MCF 10A (cell line): ENCODE results near the gene RNF41. TPM values are rescaled to one million over a fixed set of nuclear protein-coding genes. Genes with fewer than 3 reads are reported as not detected.

Experiments used
- BruUV-seq: library from RNA; stranded (reverse); fragments of 400-500 nt; replicated peaks from 2 replicates; lab custom pipeline; 2021; lab: Mats Ljungman, UMichigan
- CTCF ChIA-PET: fragments of 300-600 bp; sonication (Branson Sonifier 250); formaldehyde crosslinking; extraction: SDS; loops from one replicate; lab custom pipeline; 2021; ENCODE audit warnings: antibody characterized with exemption, inconsistent platforms; lab: Yijun Ruan, JAX
- POLR2A ChIA-PET: fragments of 300-600, 350-650 bp; sonication (Branson Sonifier 250); formaldehyde crosslinking; extraction: SDS; loops from one replicate; lab custom pipeline; 2020; ENCODE audit warnings: antibody characterized with exemption, inconsistent platforms; lab: Yijun Ruan, JAX
- DNase-seq: peaks from one replicate; pipeline ENCODE4 v3.0.0-alpha.2; 2018; ENCODE audit not compliant: unreplicated experiment
- H3K27ac Mint-ChIP-seq: one replicate; pipeline ENCODE4 v1.8.0; 2022; ENCODE audit warnings: mild to moderate bottlenecking, low read depth, mixed read lengths; ENCODE audit not compliant: unreplicated experiment
- H3K27me3 Mint-ChIP-seq: one replicate; pipeline ENCODE4 v1.8.0; 2022; ENCODE audit warnings: mixed read lengths; ENCODE audit not compliant: insufficient read depth, unreplicated experiment
- H3K36me3 Mint-ChIP-seq: one replicate; pipeline ENCODE4 v1.8.0; 2022; ENCODE audit warnings: mild to moderate bottlenecking, moderate library complexity, mixed read lengths; ENCODE audit not compliant: insufficient read depth, unreplicated experiment
- H3K4me1 Mint-ChIP-seq: one replicate; pipeline ENCODE4 v1.8.0; 2022; ENCODE audit warnings: mixed read lengths; ENCODE audit not compliant: insufficient read depth, unreplicated experiment
- H3K4me3 Mint-ChIP-seq: one replicate; pipeline ENCODE4 v1.8.0; 2022; ENCODE audit warnings: mild to moderate bottlenecking, moderate library complexity, mixed read lengths; ENCODE audit not compliant: unreplicated experiment
- H3K9me3 Mint-ChIP-seq: one replicate; pipeline ENCODE4 v1.8.0; 2022; ENCODE audit warnings: mixed read lengths; ENCODE audit not compliant: unreplicated experiment
- CTCF ChIP-seq: fragments of 200-600 bp; IDR thresholded peaks from one replicate; pipeline ENCODE4 v1.8.0; 2022; ENCODE audit warnings: antibody characterized with exemption, mild to moderate bottlenecking; ENCODE audit not compliant: unreplicated experiment
- intact Hi-C: fragments of 100-400 bp; cut with micrococcal nuclease; formaldehyde crosslinking; loops from 2 replicates; pipeline ENCODE4 v1.14.1; 2022
- total RNA-seq: library from RNA; stranded (reverse); gene quantifications from 2 replicates; pipeline ENCODE4 v1.2.3, GENCODE V29; 2022

RNF41 gene
- total RNA-seq, 1 experiment from 2014 or later = 108 TPM

- no TSS peak for BruUV-seq
- H3K4me3 Mint-ChIP-seq = peak overlapping the region; percentile 85
- peaks cover 35% of the 10 kb centered on the region for H3K4me1 Mint-ChIP-seq
- CTCF ChIA-PET = interaction anchor here (0.6 to 6.6 kb wide), 13 partner anchors 10 to 378 kb away, joined by 3 to 83 read pairs (median 7); partner anchors contain the start of gene ZC3H10
- intact Hi-C loops = no loop called here
- POLR2A ChIA-PET = interaction anchor here (0.5 to 7.9 kb wide), 21 partner anchors 8 to 214 kb away, joined by 3 to 140 read pairs (median 5); partner anchors contain the start of genes CS, ESYT1, MYL6 and MYL6B
- H3K36me3 Mint-ChIP-seq = peaks cover 47% of the 10 kb centered on the region
- no peak for DNase-seq
- H3K27me3 Mint-ChIP-seq = no peaks in the 10 kb centered on the region
- H3K27ac Mint-ChIP-seq = peak overlapping the region; percentile 85
- no peak for TF ChIP-seq CTCF
- H3K9me3 Mint-ChIP-seq = no peaks in the 10 kb centered on the region
Observed at GRCh38 chr12:56188131-56188777, 33.5 kb downstream of the RNF41 start.

GRCh38 chr12:56186957-56187356 lies 34.8 kb downstream of the RNF41 start:
- no peak overlapping the region for H3K27ac Mint-ChIP-seq

GRCh38 chr12:56178347-56178746 lies 43.4 kb downstream of the RNF41 start:
- Mint-ChIP-seq H3K4me1 (no peaks in the 10 kb centered on the region), H3K36me3 (peaks cover 97% of the 10 kb centered on the region), H3K27ac (no peak overlapping the region), H3K4me3 (no peak overlapping the region), H3K27me3 (no peaks in the 10 kb centered on the region), H3K9me3 (no peaks in the 10 kb centered on the region)
- DNase-seq = no peak
- no TSS peak for BruUV-seq
- ChIA-PET POLR2A (interaction anchor here (1.1 to 1.7 kb wide), 5 partner anchors 8 to 50 kb away, joined by 3 to 5 read pairs (median 3); partner anchors contain the start of genes ESYT1 and SMARCC2), CTCF (interaction anchor here (0.7 to 1.5 kb wide), 4 partner anchors 11 to 54 kb away, joined by 3 to 9 read pairs (median 5); partner anchors contain the start of gene SMARCC2)
- intact Hi-C loops = no loop called here
- TF ChIP-seq CTCF = no peak

More at GRCh38 chr12:56186957-56187356, 34.8 kb downstream of the RNF41 start:
- no peaks in the 10 kb centered on the region for H3K27me3 Mint-ChIP-seq
- H3K36me3 Mint-ChIP-seq = peaks cover 60% of the 10 kb centered on the region
- CTCF ChIA-PET = interaction anchor here (0.7 to 6.6 kb wide), 6 partner anchors 18 to 68 kb away, joined by 3 to 83 read pairs (median 22); partner anchors contain the start of genes ESYT1 and ZC3H10
- BruUV-seq = no TSS peak
- TF ChIP-seq CTCF = no peak
- H3K9me3 Mint-ChIP-seq = no peaks in the 10 kb centered on the region
- peaks cover 27% of the 10 kb centered on the region for H3K4me1 Mint-ChIP-seq
- DNase-seq = no peak
- POLR2A ChIA-PET = interaction anchor here (1.7 to 7.9 kb wide), 5 partner anchors 10 to 59 kb away, joined by 5 to 108 read pairs (median 85); partner anchors contain the start of genes ESYT1, MYL6 and RNF41
- intact Hi-C loops = no loop called here
- no peak overlapping the region for H3K4me3 Mint-ChIP-seq

- Mint-ChIP-seq H3K27me3 (no peaks in the 10 kb centered on the region), H3K4me1 (no peaks in the 10 kb centered on the region), H3K36me3 (peaks cover 97% of the 10 kb centered on the region), H3K9me3 (no peaks in the 10 kb centered on the region), H3K27ac (no peak overlapping the region), H3K4me3 (no peak overlapping the region)
- TF ChIP-seq CTCF = no peak
- ChIA-PET POLR2A (interaction anchor here (0.6 to 4.1 kb wide), 4 partner anchors 7 to 192 kb away, joined by 3 to 15 read pairs (median 10); partner anchors contain the start of genes MYL6 and SMARCC2), CTCF (interaction anchor here (0.5 to 0.9 kb wide), 4 partner anchors 19 to 1135 kb away, joined by 3 to 5 read pairs (median 3); no protein-coding TSS in a partner anchor)
- BruUV-seq = no TSS peak
- intact Hi-C loops = no loop called here
- DNase-seq = no peak
Observed at GRCh38 chr12:56172839-56173238, 48.9 kb downstream of the RNF41 start.
